Ovary (tissue), 3 donors: ENCODE measurements around the gene ATP6V0E1.

Experiments
- EP300 ChIP-seq: sonication (generic); formaldehyde crosslinking; IDR thresholded peaks from one replicate; pipeline ENCODE4 v1.6.1; 2017; ENCODE audit warnings: antibody characterized with exemption
- POLR2A ChIP-seq: fragments of 450-650 bp; IDR thresholded peaks from one replicate; pipeline ENCODE4 v1.6.1; 2017; ENCODE audit warnings: antibody characterized with exemption, mild to moderate bottlenecking, moderate library complexity
- TF ChIP-seq, protein P1 (sequence below), 3 donors: fragments of 450-650 bp in 2 of 3; fragments of 200-600 bp in 1 of 3; IDR thresholded peaks; one replicate each; pipeline versions ENCODE4 v1.5.1 to v1.8.0; 2016 to 2022; ENCODE audit warnings: antibody characterized with exemption in 3 of 3, mild to moderate bottlenecking in 1 of 3
- donor health status: DM: no; HTN: no; CAD: no.

DNA sequence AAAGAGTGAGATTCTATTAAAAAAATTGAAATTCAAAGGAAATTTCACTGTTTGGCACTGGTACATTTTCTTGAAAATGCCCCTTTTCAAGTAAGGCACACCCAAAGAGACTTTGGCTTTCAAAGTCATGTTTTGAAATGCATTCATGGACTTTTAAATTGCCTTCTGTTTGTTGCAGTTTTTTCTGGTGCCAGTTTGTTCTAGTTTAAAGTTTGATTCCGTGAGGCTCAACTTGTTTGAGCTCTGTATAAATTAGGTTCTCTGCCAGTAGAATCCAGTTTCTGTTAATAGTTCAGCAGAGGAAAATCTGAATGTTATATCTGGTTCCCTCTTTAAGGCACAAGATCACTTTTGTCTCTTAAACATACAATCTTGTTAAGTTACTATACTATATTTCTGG, 16.4 kb downstream of the ATP6V0E1 start:
- TF ChIP-seq, protein P1, sequence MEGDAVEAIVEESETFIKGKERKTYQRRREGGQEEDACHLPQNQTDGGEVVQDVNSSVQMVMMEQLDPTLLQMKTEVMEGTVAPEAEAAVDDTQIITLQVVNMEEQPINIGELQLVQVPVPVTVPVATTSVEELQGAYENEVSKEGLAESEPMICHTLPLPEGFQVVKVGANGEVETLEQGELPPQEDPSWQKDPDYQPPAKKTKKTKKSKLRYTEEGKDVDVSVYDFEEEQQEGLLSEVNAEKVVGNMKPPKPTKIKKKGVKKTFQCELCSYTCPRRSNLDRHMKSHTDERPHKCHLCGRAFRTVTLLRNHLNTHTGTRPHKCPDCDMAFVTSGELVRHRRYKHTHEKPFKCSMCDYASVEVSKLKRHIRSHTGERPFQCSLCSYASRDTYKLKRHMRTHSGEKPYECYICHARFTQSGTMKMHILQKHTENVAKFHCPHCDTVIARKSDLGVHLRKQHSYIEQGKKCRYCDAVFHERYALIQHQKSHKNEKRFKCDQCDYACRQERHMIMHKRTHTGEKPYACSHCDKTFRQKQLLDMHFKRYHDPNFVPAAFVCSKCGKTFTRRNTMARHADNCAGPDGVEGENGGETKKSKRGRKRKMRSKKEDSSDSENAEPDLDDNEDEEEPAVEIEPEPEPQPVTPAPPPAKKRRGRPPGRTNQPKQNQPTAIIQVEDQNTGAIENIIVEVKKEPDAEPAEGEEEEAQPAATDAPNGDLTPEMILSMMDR (IDR thresholded peaks at IDR 0.05), result no peak
- TF ChIP-seq POLR2A (no peak), EP300 (no peak)
